Large intestine (tissue), 3 donors: Measurements from ENCODE around the gene ZNF568. TPM values are rescaled to one million over a fixed set of nuclear protein-coding genes. Genes with fewer than 3 reads are reported as not detected.

Source experiments
- DNase-seq, 2 donors: peaks; one replicate each; pipeline versions ENCODE4 v3.0.0 to v3.0.0-alpha.2; 2013
- H3K27ac ChIP-seq: one replicate; pipeline ENCODE4 v1.5.1; 2013; ENCODE audit warnings: low read length
- H3K27me3 ChIP-seq: 2 replicates; pipeline ENCODE4 v1.6.1; 2013; ENCODE audit warnings: low read length; ENCODE audit not compliant: control insufficient read depth, insufficient read depth
- H3K36me3 ChIP-seq: 2 replicates; pipeline ENCODE4 v1.6.1; 2013; ENCODE audit warnings: low read length; ENCODE audit not compliant: control insufficient read depth, insufficient read depth
- H3K4me1 ChIP-seq: one replicate; pipeline ENCODE4 v1.6.1; 2013; ENCODE audit warnings: low read length; ENCODE audit not compliant: control insufficient read depth, insufficient read depth
- H3K4me3 ChIP-seq: one replicate; pipeline ENCODE4 v1.5.1; 2013; ENCODE audit warnings: low read length
- H3K9me3 ChIP-seq: one replicate; pipeline ENCODE4 v1.6.1; 2013; ENCODE audit warnings: mild to moderate bottlenecking, low read depth, low read length, moderate library complexity; ENCODE audit not compliant: control insufficient read depth
- WGBS: methylation state at CpG from one replicate; pipeline ENCODE4 v1.1.5; 2013; ENCODE audit warnings: low lambda C conversion rate; ENCODE audit not compliant: insufficient coverage; 5-methylcytosine and 5-hydroxymethylcytosine counted together
- polyA plus RNA-seq: library from polyadenylated mRNA; unstranded; fragments of 120-200 nt; gene quantifications from one replicate; pipeline ENCODE4 v1.2.1, GENCODE V29; 2013

The ZNF568 gene
- polyA plus RNA-seq, 1 donor: 11.8 TPM

DNA sequence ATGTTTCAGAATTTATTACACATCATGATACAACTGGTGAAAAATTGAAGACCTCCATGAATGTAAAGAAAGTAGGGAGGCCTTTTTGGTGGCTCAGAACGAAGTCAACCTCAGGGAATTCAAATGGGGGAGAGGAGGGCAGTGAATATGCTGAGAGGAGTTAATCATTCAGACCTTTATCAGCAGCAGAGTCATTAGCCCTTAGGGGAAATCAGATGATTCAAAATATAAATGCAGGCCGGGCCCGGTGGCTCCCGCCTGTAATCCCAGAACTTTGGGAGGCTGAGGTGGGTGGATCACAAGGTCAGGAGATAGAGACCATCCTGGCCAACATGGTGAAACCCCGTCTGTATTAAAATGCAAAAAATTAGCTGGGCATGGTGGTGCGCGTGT is 81.7 kb downstream of the ZNF568 start:
- H3K36me3 ChIP-seq: peaks cover 19% of the 10 kb centered on the region
- H3K4me3 ChIP-seq: no peak overlapping the region
- H3K27me3 ChIP-seq: no peaks in the 10 kb centered on the region
- no peak for DNase-seq
- WGBS: no CpG with 5 or more reads among the region's 7 CpGs
- no peaks in the 10 kb centered on the region for H3K4me1 ChIP-seq
- no peak overlapping the region for H3K27ac ChIP-seq
- peaks cover 3% of the 10 kb centered on the region for H3K9me3 ChIP-seq

DNA sequence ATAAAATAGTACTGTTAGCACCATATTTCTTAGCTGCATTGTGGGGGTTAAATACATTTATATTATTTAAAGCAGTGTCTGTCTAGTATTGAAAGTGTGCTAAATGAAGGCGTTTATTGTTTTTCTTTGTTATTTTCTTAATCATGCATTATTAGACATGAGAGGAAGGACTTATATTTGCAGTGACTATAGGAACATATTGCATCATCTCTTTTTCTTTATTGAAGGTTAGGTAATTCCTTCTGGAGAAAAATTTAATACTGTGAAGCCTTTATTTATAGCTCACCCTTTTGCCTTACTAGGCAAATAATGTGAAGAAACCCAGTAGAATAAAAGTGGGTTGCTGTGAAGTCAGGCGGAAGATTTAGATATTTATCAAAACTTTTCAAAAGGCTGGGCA is 83.2 kb downstream of the ZNF568 start:
- Histone ChIP-seq H3K4me3 (no peak overlapping the region), H3K36me3 (peaks cover 19% of the 10 kb centered on the region), H3K4me1 (no peaks in the 10 kb centered on the region), H3K27me3 (no peaks in the 10 kb centered on the region), H3K27ac (no peak overlapping the region), H3K9me3 (peaks cover 2% of the 10 kb centered on the region)
- DNase-seq: no peak
- 100% methylated on average over 1 of the region's 2 CpGs for whole genome bisulfite sequencing

DNA sequence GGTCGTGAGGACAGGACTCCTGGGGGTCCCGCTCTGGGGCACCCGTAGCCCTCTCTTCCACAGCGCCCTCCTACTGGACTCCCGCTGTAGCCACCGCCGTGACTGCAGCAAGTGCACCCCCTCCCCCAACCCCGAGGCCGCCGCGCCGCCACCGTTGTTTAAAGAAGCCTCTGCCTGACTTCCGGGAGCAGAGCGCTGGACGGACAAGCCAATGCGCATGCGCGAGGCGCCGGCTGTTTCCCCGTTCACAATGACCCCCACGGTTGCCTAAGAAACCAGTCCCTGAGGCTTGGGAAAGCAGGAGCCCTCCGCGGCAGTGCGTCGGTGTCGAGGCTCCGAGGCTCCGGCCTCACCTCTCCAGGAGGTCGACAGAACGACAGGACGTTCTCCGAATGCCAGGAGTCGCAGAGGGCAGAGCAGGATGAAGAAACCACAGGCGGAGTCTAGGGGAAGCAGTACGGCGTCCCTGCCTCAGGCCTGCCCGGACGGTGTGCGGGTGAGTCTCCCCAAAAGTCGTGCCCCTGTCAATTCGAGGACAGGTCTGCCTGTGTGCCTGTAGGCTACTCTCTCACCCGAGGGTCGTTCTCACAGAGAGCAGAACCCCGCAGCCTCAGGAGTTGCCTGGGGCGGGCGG is 91.6 kb downstream of the ZNF568 start:
- peak overlapping the region; percentile 40 for H3K4me3 ChIP-seq

DNA sequence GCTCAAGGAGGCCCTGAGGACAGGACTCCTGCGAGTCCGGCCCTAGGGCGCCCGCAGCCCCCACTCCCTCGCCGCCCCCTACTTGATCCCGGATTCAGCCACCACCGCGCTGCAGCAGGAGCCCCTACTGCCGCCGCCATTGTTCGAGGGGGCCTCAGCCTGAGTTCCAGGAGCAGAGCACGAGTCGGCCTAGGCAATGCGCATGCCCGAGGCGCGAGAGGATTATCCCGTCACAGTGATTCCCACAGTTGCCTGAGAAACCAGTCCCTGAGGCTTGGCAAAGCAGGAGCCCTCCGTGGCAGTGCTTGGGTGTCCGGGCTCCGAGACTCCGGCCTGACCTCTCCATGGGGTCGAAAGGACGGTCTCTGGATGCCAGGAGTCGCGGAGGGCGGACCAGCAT is 93.7 kb downstream of the ZNF568 start:
- H3K36me3 ChIP-seq: no peaks in the 10 kb centered on the region
- DNase-seq: no peak
- no CpG with 5 or more reads among the region's 28 CpGs for WGBS
- H3K27me3 ChIP-seq: no peaks in the 10 kb centered on the region
- H3K27ac ChIP-seq: no peak overlapping the region
- H3K4me3 ChIP-seq: no peak overlapping the region
- H3K4me1 ChIP-seq: no peaks in the 10 kb centered on the region
- peaks cover 61% of the 10 kb centered on the region for H3K9me3 ChIP-seq

More for the DNA sequence above, 91.6 kb downstream of the ZNF568 start:
- H3K36me3 ChIP-seq: no peaks in the 10 kb centered on the region
- peak; percentile 47 to 68 for DNase-seq
- peaks cover 40% of the 10 kb centered on the region for H3K9me3 ChIP-seq
- H3K4me1 ChIP-seq: no peaks in the 10 kb centered on the region
- no peaks in the 10 kb centered on the region for H3K27me3 ChIP-seq
- no peak overlapping the region for H3K27ac ChIP-seq
- 20% methylated on average over 3 of the region's 48 CpGs for WGBS

DNA sequence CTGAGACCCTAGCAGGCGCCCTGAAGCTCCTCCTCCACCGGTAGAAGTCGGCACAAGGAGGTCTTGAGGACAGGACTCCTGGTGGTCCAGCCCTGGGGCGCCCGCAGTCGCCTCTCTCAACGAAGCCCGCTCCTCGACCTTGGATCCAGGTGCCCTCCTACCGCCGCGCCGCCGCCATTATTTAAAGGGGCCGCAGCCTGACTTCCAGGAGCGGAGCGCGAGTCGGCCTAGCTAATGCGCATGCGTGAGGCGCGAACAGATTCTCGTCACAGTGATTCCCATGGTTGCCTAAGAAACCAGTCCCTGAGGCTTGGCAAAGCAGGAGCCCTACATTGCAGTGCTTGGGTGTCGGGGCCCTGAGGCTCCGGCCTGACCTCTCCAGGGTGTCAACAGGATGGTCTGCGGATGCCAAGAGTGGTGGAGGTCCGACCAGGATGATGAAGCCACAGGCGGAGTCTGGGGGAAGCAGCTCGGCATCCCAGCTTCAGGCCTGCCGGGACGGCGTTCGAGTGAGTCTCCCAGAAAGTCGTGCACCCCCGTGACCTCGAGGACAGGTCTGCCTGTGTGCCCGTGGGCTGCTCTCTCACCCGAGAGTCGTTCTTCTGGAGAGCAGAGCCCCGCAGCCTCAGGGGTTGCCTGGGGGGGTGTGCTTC is 96.1 kb downstream of the ZNF568 start:
- no peak for DNase-seq
- WGBS: no CpG with 5 or more reads among the region's 41 CpGs
- Histone ChIP-seq H3K27me3 (no peaks in the 10 kb centered on the region), H3K9me3 (peaks cover 69% of the 10 kb centered on the region), H3K27ac (no peak overlapping the region), H3K4me1 (no peaks in the 10 kb centered on the region), H3K36me3 (no peaks in the 10 kb centered on the region), H3K4me3 (no peak overlapping the region)

DNA sequence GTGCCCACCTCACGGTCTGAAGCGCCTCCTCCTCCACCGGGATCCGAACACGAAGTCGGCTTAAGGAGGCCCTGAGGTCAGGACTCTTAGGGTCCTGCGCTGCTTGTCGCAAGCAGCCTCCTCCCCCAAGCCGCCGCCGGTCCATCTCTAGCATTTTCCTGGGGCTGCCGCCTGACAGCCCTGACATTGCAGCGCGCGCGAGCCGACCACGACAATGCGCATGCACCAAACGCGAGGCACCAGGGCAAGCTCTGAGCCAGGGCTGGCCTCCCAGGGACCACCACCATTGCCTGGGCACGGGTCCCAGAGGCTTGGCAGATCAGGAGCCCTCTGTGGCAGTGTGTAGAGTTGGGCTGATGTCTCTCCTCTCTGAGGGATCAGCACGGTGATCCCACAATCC is 98.3 kb downstream of the ZNF568 start:
- no peaks in the 10 kb centered on the region for H3K4me1 ChIP-seq
- no peaks in the 10 kb centered on the region for H3K27me3 ChIP-seq
- no peaks in the 10 kb centered on the region for H3K36me3 ChIP-seq
- WGBS: no CpG with 5 or more reads among the region's 23 CpGs
- DNase-seq: no peak
- no peak overlapping the region for H3K27ac ChIP-seq
- peaks cover 69% of the 10 kb centered on the region for H3K9me3 ChIP-seq
- H3K4me3 ChIP-seq: no peak overlapping the region

DNA sequence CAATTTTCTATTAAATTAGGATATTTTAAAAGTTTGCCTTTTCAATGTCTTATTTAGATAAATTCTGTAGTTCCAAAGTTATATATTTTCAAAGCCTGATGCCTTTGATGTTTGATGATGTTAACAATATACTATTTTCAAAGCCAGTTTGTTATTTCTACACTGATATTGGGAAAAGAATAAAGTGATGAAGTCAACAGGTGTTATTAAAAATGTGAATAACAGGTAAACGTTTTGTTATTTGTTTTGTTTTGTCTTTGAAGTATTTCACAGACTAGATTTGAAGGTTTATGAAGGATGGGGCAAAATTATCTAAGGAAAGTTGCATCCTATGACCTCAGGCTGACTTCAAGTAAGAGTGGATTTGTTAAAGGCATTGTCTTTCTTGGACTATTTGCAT is 129.0 kb downstream of the ZNF568 start:
- no peak overlapping the region for H3K27ac ChIP-seq
- H3K36me3 ChIP-seq: no peaks in the 10 kb centered on the region
- no peak for DNase-seq
- no peak overlapping the region for H3K4me3 ChIP-seq
- 29% methylated on average over 1 of the region's 1 CpG for WGBS
- no peaks in the 10 kb centered on the region for H3K27me3 ChIP-seq
- H3K9me3 ChIP-seq: peaks cover 3% of the 10 kb centered on the region
- no peaks in the 10 kb centered on the region for H3K4me1 ChIP-seq

Other genes starting within 250 kb of the ZNF568 start
- 9.7 TPM for gene ZNF461, start 249.5 kb upstream of the ZNF568 start, polyA plus RNA-seq
- 8.6 TPM for gene ZNF567, start 228.7 kb upstream of the ZNF568 start, polyA plus RNA-seq
- gene ZNF850, start 143.5 kb upstream of the ZNF568 start, polyA plus RNA-seq: 2.1 TPM
- gene ZNF790, start 77.9 kb upstream of the ZNF568 start, polyA plus RNA-seq: 9.4 TPM
- 11.0 TPM for gene ZNF345, start 65.5 kb upstream of the ZNF568 start, polyA plus RNA-seq
- gene ZNF829, start within 50 bp of the ZNF568 start, polyA plus RNA-seq: 2.6 TPM
- gene ZNF420, start 162.1 kb downstream of the ZNF568 start, polyA plus RNA-seq: 10.3 TPM